Measurements from ENCODE around the gene GABRR1.
"Not testable (repeated sequence)": the region's sequence is repeated elsewhere in the genome, so short reads cannot be mapped to it uniquely, and the experiment has no call there.

Gene GABRR1

DNA sequence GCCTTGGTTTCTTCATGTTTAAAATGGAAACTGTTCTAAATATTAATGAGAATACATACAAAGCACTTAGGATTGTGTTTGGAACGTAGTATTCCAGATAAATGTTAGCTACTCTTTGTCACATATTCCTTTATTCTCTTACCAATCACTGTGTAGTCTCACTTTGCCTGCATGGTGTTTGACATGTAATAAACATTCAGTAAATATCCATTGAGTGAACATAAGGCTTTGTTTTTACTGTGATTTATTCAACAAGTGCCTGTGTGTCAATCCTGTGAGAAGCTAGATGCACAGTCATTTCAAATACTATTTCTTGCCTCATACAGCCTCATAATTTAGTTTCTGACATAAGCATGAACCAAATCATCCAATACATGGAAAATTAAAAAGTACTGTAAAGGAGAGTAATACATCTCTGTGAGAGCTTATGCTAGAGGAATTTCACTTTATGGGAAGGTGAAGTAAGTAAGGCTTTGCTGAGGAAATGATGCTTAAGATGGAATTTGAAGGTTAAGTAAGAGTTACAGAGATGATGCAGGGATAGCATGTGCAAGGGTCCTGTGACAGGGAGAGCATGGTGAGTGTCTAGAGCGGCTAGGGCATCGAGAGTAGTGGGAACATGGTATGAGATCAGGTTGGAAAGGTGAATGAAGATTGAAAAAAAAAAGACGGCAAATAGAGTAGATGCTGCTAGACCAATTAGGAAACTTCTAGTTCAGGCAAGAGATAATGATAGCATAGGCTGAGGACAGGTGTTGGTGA is 56.6 kb downstream of the GABRR1 start:
- DNase-seq (ENCODE audit: low read depth, low spot score) = no peak

DNA sequence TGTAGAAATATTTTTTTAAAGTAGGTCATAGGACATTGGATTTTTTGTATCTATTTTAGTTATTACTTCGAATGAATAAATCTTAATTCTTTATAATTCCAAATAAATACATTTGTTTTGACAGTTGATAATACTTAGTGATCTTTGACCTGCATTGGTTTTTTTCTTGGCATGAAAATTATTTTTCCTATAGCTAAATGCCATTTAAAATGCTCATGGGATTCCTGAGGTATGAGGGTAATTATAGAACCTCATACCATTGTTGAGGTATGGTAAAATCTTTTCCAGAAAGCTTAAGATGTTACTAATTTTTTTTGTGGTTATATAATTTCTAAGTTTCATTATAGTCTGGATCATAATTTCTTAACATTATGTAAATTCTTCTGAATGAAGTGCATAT is 63.0 kb downstream of the GABRR1 start:
- DNase-seq (ENCODE audit: low read depth, low spot score) = no peak

DNA sequence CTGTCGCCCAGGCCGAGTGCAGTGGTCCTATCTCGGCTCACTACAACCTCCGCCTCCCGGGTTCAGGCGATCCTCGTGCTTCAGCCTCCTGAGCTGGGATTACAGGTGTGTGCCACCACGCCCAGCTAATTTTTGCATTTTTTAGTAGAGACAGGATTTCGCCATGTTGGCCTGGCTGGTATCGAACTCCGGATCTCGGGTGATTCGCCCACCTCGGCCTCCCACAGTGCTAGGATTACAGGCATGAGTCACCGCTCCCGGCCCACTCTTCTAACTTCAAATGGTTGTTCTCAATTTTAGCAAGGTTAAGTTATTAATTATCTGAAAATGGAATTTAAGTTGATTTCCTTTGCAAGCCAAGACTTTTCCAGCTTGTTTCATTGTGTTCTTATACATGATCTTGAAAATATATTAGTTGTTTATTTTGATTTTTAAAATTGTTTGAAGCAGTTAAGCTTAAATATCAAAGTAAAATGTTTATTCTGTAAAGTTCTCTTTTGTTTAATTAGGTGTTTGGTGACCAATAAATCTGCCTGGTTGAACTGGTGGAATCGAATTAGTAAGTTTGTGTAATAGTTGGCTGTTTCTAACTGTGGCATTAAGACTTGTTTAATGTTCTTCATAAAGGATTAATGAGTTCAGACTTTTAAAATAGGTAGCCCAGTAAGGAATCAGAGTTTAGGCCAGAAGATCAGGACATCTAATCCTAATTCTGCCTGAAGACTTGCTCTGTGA is 69.0 kb downstream of the GABRR1 start:
- no peak for DNase-seq (ENCODE audit: low read depth, low spot score)

DNA sequence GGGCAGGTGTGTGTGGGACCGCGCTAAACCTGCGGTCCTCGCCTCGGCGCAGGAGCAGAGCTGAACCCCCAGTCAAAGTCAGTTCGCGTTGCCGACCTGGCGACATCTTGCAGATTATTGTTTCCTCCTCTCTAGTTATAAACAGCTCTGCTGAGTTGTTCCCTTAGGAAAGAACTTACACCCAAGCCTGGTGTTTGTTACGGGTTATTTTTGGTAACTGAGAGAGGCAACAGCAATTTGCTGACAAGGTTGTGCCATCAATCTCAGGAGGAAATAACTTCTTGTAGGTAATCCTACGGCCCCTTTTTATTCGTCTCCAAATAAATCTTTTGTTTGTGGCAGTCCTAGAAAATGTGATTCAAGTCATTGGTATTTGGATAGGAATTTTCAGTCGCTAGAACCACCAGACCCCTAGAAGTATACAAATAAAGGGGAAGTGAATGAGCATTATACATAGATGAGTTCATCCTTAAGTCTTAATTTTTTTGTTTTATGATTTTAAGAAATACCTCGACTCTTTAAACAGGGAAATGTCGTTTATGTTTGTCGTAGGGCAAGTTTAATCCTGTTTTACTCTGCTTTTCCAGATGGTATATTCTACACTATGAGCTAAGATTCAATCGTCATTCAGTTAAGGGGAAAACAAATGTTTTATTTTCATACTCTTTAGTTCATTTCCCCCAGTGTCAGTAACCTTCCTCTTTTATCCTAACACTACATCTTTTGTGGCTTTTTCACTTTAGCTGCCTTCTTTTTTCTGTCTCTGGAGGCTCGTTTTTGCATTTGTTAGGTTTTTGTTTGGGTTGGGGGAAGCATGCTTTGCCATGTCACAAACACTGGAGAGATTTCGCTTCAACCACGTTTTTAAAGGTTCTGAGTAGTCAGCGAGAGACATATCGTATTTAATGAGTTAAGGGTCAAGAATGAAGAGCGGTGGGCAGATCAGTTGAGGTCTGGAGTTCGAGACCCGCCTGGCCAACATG is 70.1 kb downstream of the GABRR1 start:
- DNase-seq (ENCODE audit: low read depth, low spot score) = no peak

DNA sequence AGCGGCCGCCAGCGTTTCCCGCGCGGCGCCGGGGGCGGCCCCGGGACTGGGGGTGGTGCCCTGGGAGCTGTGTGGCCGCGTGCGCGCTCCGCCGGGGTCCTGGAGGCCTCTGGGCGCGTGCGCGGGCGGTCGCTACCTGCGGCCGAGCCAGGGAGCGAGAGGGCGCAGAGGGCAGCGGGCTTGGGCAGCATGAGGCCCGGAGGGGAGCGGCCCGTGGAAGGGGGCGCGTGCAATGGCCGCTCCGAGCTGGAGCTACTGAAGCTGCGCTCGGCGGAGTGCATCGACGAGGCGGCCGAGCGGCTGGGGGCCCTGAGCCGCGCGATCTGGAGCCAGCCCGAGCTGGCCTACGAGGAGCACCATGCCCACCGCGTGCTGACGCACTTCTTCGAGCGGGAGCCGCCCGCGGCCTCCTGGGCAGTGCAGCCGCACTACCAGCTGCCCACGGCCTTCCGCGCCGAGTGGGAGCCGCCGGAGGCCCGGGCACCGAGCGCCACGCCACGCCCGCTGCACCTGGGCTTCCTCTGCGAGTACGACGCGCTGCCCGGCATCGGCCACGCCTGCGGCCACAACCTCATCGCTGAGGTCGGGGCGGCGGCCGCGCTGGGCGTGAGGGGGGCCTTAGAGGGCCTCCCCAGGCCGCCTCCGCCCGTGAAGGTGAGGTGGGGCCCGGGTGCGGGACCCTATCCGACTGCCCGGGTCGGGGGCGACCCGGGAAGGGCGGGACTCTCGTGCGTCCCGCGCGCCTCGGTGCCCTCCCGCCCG is 71.0 kb downstream of the GABRR1 start, which contains the start of gene PM20D2:
PM20D2 (plus strand) TSS at position 100 of the 762 bp plus-strand sequence; CDS start at position 190, 90 bp downstream.
- no peak for DNase-seq (ENCODE audit: low read depth, low spot score)

DNA sequence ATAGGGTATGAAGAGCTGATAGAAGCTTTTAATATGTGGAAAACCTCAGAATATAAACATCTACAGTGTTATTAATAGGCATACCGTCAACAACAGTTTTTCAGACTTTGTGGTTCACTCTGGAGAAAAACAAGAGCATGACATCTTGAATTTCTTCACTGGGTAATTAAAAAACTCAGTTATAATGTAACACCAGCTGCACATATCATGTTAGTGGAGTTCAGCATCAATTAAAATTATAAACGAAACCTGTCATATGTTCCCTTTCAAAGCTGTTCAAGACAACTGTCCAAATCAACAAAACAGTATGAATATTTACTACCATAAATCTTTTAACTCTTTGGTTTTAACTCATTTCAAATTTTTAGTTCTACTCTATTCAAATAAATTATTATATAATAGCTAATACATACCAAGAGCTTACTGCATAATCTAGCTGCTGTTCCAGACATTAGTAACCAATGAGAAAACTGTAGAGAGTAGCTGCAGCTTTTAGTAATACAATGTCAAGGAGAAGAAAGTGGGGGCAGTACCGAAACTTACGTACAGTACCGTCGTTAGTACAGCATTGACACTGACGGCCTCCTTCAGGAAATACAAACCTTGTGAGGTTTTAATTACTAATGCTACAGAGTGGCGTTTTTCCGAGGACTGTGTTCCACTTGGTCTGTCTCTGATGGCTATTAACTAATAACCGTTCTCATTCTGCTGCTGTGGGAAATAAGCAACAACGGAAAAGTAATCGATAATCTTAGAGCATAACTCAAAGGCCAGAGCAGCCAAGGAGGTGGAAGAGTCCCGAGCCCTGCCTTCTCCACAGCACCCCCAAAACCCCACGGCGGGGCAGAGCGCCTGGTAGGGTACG is 71.8 kb downstream of the GABRR1 start:
- DNase-seq (ENCODE audit: low read depth, low spot score) = no peak

DNA sequence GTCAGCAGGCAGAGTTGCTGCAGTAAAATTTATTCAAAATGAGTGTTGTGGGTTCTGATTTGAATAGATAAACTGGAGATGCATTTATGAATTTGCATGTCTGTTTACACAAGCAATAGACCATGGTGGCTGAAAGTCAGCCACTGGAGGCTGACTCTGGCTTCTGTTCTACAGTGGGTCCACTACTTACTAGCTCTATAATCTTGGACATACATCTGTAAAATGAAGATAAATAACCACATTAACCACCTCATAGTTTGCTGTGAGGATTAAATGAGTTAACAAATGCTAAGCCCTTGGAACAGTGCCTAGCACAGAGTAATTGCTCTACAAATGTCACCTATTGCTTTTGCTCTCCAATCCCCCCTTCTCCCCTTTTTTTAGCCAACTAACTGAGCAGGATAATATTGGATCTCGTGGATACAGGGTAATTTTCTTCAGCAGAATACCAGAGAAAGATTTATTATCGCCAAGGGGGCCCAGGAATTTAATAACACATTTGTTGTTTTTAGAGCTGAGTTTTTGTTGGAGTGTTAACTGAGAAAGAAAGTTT is 72.7 kb downstream of the GABRR1 start:
- DNase-seq (ENCODE audit: low read depth, low spot score) = no peak

DNA sequence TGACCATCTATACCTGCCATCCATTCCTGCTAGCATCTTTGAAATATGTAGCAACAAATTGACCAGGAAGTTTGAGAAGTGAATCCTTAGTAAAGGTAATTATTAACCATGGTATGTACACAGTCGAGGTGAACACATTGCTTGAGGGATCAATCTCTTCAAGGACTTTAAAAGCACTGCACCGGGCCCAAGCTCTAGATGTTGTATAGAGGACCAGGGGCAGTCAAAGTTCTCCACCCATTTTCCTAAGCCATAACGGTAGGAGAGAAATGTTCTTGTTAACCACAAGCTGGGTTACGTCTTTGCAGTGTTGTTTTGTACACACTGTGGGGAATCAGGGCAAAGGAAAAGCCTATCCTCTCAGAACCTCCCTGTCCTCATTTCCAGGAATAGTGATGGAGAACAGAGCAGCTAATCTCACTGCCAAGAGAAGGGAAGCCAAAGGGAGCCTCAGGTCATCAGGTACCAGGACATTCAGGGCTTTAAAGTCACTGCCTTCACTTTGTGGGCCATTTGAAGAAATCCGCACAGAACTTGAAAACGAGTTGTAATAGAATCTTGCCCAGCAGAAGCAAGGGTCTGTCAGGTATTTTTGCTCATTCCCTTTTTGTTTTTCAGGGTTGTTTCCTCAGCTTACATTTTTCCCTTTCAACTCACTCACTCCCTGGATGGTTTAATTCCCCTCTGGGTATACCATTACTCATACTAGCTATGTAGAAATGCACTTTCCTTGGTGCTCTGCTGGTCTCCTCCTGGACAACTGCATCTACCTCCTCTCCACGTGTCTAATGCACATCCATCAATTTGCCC is 76.6 kb downstream of the GABRR1 start:
- no peak for DNase-seq (ENCODE audit: low read depth, low spot score)

DNA sequence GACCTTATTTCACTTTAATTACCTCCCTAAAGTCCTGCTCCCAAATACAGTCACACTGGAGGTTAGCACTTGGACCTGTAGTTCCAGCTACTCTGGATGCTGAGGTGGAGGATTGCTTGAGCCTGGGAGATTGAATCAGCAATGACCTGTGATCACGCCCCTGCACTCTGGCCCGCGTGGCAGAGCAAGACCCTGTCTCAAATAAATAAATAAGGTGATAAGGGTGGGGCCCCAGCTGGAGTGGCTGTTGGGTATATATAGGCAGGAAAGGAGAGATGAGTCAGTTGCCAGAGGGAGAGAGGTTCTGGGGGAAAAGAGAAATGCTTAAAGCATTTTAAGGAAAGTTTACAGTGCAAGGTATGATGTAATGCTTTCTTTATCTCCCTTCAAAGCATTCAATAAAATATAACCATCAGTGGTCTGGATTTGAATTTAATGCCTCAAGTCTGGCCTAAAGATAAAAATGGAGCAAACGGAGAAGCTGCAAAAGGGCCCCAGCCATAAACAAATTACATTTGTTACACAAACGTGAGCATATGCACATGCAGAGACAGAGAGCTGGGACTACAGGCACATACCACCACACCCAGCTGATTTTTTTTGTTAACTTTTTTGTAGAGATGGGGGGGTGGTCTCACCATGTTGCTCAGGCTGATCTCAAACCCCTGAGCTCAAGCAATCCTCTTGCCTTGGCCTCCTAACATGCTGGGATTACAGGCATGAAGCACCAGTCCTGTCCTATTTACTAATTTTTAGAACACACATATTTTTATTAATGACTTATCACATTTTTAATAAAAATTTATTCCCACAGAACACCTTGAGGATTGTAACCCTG is 77.4 kb downstream of the GABRR1 start:
- DNase-seq (ENCODE audit: low read depth, low spot score) = no peak

DNA sequence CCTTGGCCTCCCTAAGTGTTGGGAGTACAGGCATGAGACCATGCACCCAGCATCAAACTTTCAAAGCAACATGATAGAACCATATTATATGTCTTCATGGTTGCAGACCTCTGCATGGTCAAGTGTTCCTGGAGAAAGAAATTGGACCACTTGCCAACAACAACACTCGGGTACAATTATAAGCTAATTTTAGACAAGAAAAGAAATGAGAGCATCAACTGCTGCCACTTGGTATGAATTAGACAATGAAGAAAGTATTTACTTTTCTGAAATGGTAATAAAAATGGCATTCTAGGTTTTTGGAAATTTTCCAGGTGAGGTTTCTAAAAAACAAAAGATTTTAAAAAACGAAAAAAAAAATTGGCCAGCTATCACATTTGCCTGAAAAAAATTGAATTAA is 79.0 kb downstream of the GABRR1 start:
- no peak for DNase-seq (ENCODE audit: low read depth, low spot score)

DNA sequence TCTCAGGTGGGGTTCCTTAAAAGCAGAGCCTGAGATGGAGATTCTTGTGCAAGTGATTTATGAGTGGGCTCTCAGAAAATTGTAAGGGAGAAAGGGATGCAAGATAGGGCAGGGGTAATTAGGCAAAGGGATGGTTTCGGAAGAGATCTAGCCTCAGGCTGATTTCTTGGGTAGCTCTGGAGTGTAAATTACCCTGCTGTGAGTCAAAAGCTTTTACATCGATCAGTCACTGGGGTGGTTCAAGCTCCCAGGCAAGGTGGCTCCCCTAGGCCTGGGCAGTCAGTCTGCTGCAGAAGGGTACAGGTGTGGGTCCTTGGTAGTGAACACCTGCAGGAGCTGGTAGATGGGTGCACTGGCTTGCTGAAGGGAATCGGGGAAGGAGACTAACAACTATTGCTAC is 82.4 kb downstream of the GABRR1 start:
- no peak for DNase-seq (ENCODE audit: low read depth, low spot score)

DNA sequence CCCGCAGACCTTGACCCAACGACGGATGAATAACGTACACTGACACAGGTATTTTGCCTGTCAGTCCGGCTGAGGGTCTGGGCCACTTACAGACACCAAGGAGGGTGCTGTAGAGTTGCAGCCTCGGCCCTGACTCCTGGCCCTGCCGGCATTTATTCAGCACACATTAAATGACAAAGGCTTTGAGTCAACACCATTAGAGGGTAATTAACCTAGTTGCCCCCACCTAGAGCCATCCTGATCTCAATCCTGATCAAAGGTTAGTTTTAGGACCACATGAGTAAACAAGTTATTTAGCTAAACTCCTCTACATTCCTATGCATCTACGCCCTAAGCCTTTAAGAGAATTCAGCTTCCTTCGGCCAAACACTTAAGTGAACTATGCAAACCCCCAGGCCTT is 83.2 kb downstream of the GABRR1 start:
- no peak for DNase-seq (ENCODE audit: low read depth, low spot score)

DNA sequence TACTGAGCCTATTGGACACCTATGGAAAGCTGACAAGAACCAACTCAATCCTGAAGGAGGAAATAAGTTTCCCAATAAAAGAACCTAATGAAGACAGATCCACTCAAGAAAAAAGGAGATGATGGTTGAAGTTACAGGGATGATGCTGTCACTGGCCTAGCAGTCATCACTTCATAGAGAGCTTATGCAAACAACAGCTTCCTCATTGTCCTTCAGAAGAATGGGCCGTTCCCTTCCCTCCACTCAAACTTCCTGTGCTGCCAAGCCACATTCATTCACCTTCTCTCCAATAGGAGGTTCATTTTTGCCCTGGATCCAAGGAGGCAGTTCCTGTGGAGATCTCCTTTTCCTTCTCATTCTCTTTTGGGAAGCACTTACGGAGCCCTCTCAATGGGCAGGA is 85.1 kb downstream of the GABRR1 start:
- DNase-seq (ENCODE audit: low read depth, low spot score) = no peak

DNA sequence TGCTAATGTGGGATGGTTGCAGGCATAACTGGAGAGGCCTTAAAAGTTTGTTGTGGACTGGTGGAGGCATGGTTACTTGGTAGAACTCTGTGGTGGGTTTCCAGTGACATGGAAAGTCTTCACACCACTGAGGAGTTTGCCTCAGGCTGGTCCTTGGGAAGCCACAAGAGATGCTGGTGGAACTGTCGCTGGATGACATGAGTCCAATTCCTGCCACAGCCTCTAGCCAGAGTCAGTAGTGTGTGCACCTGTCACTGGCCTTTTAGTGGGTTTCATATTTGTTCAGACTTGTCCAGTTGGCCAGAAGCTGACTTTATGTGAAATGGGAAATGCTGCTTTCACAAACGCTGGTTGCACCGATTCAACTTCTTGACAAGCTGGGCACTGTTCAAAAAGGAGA is 85.6 kb downstream of the GABRR1 start:
- no peak for DNase-seq (ENCODE audit: low read depth, low spot score)

DNA sequence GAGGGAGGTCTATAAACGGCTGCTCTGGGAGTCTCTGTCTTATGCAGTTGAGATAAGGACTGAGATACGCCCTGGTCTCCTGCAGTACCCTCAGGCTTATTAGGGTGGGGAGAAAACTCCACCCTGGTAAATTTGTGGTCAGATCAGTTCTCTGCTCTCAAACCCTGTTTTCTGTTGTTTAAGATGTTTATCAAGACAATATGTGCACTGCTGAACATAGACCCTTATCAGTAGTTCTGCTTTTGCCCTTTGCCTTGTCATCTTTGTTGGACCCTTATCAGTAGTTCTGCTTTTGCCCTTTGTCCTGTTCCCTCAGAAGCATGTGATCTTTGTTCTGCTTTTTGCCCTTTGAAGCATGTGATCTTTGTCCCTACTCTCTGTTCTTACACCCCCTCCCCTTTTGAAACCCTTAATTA is 88.9 kb downstream of the GABRR1 start:
- DNase-seq (ENCODE audit: low read depth, low spot score) = not testable (repeated sequence)
